Activated B cell treated with CpG ODN at 0.5 μM for 24 hours (primary cell): Measurements from ENCODE around the gene STEAP3. TPM values are rescaled to one million over a fixed set of nuclear protein-coding genes. Genes with fewer than 3 reads are reported as not detected.

Experiments used
- ATAC-seq: fragments of 200-7000 bp; cut with Tn5 transposase; one replicate; pipeline ENCODE4 v1.10.0; 2021; ENCODE audit warnings: low read depth, mild to moderate bottlenecking, moderate library complexity
- CTCF ChIA-PET: fragments of 350-600 bp; sonication (Branson Sonifier 250); formaldehyde crosslinking; loops from one replicate; lab custom pipeline; 2021; ENCODE audit warnings: antibody characterized with exemption; lab: Charles Lee
- POLR2A ChIA-PET: fragments of 350-600 bp; sonication (Branson Sonifier 250); formaldehyde crosslinking; loops from one replicate; lab custom pipeline; 2021; ENCODE audit warnings: antibody characterized with exemption; lab: Charles Lee
- DNase-seq: peaks from one replicate; pipeline ENCODE4 v3.0.0; 2022
- H3K27ac Mint-ChIP-seq: one replicate; pipeline ENCODE4 v1.8.0; 2020; ENCODE audit warnings: mixed read lengths
- H3K27me3 Mint-ChIP-seq: one replicate; pipeline ENCODE4 v1.8.0; 2021; ENCODE audit warnings: mixed read lengths
- H3K36me3 Mint-ChIP-seq: one replicate; pipeline ENCODE4 v1.8.0; 2021; ENCODE audit warnings: low read depth, mixed read lengths
- H3K4me1 Mint-ChIP-seq: one replicate; pipeline ENCODE4 v1.8.0; 2021; ENCODE audit warnings: mixed read lengths
- H3K4me3 Mint-ChIP-seq: one replicate; pipeline ENCODE4 v1.8.0; 2020; ENCODE audit warnings: mild to moderate bottlenecking, mixed read lengths
- H3K9me3 Mint-ChIP-seq: one replicate; pipeline ENCODE4 v1.8.0; 2020; ENCODE audit warnings: mixed read lengths
- CTCF ChIP-seq: fragments of 200-600 bp; IDR thresholded peaks from one replicate; pipeline ENCODE4 v1.8.0; 2022; ENCODE audit warnings: antibody characterized with exemption, mild to moderate bottlenecking
- intact Hi-C: fragments of 100-400 bp; cut with micrococcal nuclease; formaldehyde crosslinking; loops from one replicate; pipeline ENCODE4 v1.15.1; 2024
- total RNA-seq: library from RNA; stranded (reverse); gene quantifications from 2 replicates; pipeline ENCODE4 v1.2.3, GENCODE V29; 2022

Gene STEAP3
- total RNA-seq, 1 donor from 2014 or later, result 1.1 TPM

- DNase-seq (no peak), ATAC-seq (no peak)
- no peak overlapping the region for H3K27ac Mint-ChIP-seq
- no peaks in the 10 kb centered on the region for H3K9me3 Mint-ChIP-seq
- no peak for TF ChIP-seq CTCF
- no peaks in the 10 kb centered on the region for H3K4me1 Mint-ChIP-seq
- intact Hi-C loops, result no loop called here
- ChIA-PET CTCF (interaction anchor here (1.4 kb wide), 1 partner anchor 17 kb away, joined by 3 read pairs; no protein-coding TSS in a partner anchor), POLR2A (no interaction called here)
- peaks cover 21% of the 10 kb centered on the region for H3K27me3 Mint-ChIP-seq
- no peak overlapping the region for H3K4me3 Mint-ChIP-seq
- no peaks in the 10 kb centered on the region for H3K36me3 Mint-ChIP-seq
These were observed 30.7 kb upstream of the STEAP3 start for GRCh38 chr2:119192893-119193292.

DNA sequence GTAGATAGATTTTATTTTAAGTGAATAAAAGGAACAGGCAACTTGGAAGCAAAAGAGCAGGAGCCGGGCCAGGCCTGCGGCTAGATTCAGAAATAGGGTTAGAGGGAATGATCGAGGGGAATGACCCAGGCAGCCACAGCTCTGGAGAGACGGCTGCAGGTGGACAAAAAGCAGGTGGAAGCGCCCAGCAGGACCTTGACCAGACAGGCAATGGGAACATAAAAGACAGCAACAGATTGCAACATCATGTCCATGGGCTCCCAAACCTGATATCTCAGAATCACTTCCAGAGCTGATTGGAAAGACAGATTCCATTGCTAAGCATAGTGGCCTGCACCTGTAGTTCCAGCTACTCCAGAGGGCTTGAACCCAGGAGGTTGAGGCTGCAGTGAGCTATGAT lies 28.6 kb upstream of the STEAP3 start:
- intact Hi-C loops, result no loop called here
- Mint-ChIP-seq H3K9me3 (no peaks in the 10 kb centered on the region), H3K27me3 (peaks cover 23% of the 10 kb centered on the region), H3K4me1 (no peaks in the 10 kb centered on the region), H3K27ac (no peak overlapping the region), H3K4me3 (no peak overlapping the region), H3K36me3 (no peaks in the 10 kb centered on the region)
- no peak for TF ChIP-seq CTCF
- ChIA-PET CTCF (no interaction called here), POLR2A (no interaction called here)
- DNase-seq (no peak), ATAC-seq (no peak)

- Mint-ChIP-seq H3K27ac (no peak overlapping the region), H3K27me3 (peaks cover 17% of the 10 kb centered on the region), H3K36me3 (no peaks in the 10 kb centered on the region), H3K4me1 (no peaks in the 10 kb centered on the region), H3K4me3 (no peak overlapping the region), H3K9me3 (no peaks in the 10 kb centered on the region)
- ATAC-seq, result no peak
- no peak for DNase-seq
- POLR2A ChIA-PET, result no interaction called here
- TF ChIP-seq CTCF, result no peak
- intact Hi-C loops, result no loop called here
- CTCF ChIA-PET, result no interaction called here
These were observed 27.7 kb upstream of the STEAP3 start for GRCh38 chr2:119195887-119196286.

DNA sequence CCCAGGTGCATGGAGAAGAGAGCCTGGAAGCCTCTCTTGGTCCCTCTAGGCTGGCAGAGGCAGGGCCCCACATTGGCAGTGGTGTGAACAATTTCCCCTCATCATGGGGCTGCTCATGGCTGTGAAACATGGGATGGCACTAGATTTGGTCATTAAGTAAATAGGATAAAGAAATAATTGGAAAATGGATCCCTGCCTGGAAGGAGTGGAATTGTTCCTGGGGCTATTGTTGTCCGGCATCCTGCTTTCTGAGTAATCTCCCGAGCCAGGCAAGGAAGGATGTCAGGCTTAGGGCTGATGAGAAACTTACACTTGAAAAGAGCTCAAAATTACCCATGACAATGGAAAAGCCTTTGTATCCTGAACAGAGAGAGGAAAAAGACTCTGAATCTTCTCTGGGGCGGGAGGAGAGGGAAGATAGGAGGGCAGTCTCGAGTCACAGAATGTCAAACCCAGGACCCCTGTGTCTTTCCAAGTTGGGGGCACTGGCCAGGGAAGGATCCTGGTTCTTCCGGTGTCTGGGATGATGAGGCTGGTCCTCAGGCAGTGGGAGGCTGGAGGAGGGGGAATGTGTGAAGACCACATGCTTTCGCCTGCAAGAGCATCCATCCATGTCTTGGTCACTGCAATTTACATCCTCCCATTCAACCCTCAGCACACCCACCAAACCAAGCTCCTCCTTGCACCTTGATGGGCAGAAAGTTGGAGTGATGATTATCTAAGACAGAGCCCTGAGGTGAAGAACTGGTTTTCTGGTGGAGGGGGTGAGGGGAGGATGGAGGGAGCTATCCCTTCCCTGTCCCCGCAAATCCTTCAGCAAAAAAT lies 27.1 kb upstream of the STEAP3 start:
- DNase-seq, result no peak
- no peaks in the 10 kb centered on the region for H3K4me1 Mint-ChIP-seq

DNA sequence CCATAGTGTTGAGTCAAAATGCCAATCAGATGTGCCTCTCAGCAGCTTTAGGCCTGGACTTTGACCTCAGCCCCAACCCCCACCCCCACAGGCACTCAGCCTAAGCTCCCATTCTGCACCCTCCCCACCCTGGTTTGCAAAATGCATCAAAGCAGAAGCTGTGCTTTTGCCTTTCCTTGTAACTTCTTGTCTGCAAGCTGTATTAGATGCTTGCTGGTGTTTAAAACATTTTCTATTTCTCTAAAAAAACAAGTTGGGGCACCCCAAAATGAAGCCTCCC lies 26.6 kb upstream of the STEAP3 start:
- no peak overlapping the region for H3K4me3 Mint-ChIP-seq
- TF ChIP-seq CTCF, result no peak
- ATAC-seq (no peak), DNase-seq (no peak)
- H3K4me1 Mint-ChIP-seq, result no peaks in the 10 kb centered on the region
- peaks cover 17% of the 10 kb centered on the region for H3K27me3 Mint-ChIP-seq
- H3K36me3 Mint-ChIP-seq, result no peaks in the 10 kb centered on the region
- CTCF ChIA-PET, result no interaction called here
- no peak overlapping the region for H3K27ac Mint-ChIP-seq
- intact Hi-C loops, result no loop called here
- H3K9me3 Mint-ChIP-seq, result no peaks in the 10 kb centered on the region
- POLR2A ChIA-PET, result no interaction called here

More for the DNA sequence above, 27.1 kb upstream of the STEAP3 start:
- intact Hi-C loops, result no loop called here
- Mint-ChIP-seq H3K36me3 (no peaks in the 10 kb centered on the region), H3K9me3 (no peaks in the 10 kb centered on the region), H3K27ac (no peak overlapping the region), H3K4me3 (no peak overlapping the region), H3K27me3 (peaks cover 17% of the 10 kb centered on the region)
- CTCF ChIA-PET, result no interaction called here
- POLR2A ChIA-PET, result no interaction called here
- ATAC-seq, result no peak
- no peak for TF ChIP-seq CTCF
